Left ventricle myocardium inferior (tissue), 1 donor: ENCODE measurements around the gene POTEF. TPM values are rescaled to one million over a fixed set of nuclear protein-coding genes. Genes with fewer than 3 reads are reported as not detected.
"Not testable (repeated sequence)": the region's sequence is repeated elsewhere in the genome, so short reads cannot be mapped to it uniquely, and the experiment has no call there.

Experiments used
- DNase-seq: peaks from one replicate; pipeline ENCODE4 v3.0.0-alpha.2; 2020
- H3K27ac ChIP-seq: fragments of 200-600 bp; replicated peaks from 2 replicates; pipeline ENCODE4 v1.8.0; 2021
- H3K27me3 ChIP-seq: fragments of 200-600 bp; 2 replicates; pipeline ENCODE4 v1.8.0; 2021; ENCODE audit warnings: low read depth
- H3K36me3 ChIP-seq: fragments of 200-600 bp; 2 replicates; pipeline ENCODE4 v1.8.0; 2021
- H3K4me1 ChIP-seq: fragments of 200-600 bp; 2 replicates; pipeline ENCODE4 v1.8.0; 2021
- H3K4me3 ChIP-seq: fragments of 200-600 bp; 2 replicates; pipeline ENCODE4 v1.8.0; 2021; ENCODE audit warnings: mild to moderate bottlenecking, moderate library complexity
- H3K9me3 ChIP-seq: fragments of 200-600 bp; replicated peaks from 2 replicates; pipeline ENCODE4 v1.8.0; 2021
- intact Hi-C: fragments of 100-400 bp; cut with micrococcal nuclease; formaldehyde crosslinking; loops from one replicate; pipeline ENCODE4 v1.11.0; 2022
- total RNA-seq: library from RNA; stranded (reverse); fragmentation: NEBNext Ultra II Directional; extraction: Animal tissue kit (Norgen Biotek cat#: 25700); gene quantifications from one replicate; pipeline ENCODE4 v1.2.1, GENCODE V29; 2021
- TF ChIP-seq, protein P1 (sequence below): fragments of 200-600 bp; IDR thresholded peaks from 2 replicates; pipeline ENCODE4 v1.8.0; 2021; ENCODE audit warnings: antibody characterized with exemption, mild to moderate bottlenecking, borderline replicate concordance
- donor health status: DM: no; HTN: yes; CAD: no; lungs with severe emphysema.

Gene POTEF
- total RNA-seq, 1 donor from 2014 or later, result not detected

DNA sequence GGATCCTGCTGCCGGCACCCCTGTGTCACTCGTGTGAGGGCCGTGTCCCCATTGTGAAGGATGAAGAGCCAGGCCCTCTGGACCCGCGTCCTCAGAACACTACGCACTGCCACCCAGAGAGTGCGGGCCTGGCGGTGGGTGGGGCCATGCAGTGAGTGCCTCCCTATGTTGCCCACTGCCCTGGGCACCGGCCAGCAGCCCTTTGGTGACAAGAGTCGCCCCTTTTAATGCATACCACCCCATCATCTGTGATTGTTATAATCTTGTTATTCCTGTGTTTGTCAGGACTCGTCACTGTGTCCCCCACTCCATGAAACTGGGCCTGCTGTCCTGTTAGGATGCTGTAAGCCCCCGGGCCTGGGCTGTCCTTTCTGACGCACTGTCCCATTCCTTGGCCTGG is 9.3 kb upstream of the POTEF start:
- H3K27ac ChIP-seq, H3K4me1 ChIP-seq, H3K36me3 ChIP-seq, H3K9me3 ChIP-seq, intact Hi-C loops, DNase-seq, H3K4me3 ChIP-seq: not testable (repeated sequence)
- peaks cover 12% of the 10 kb centered on the region for H3K27me3 ChIP-seq

DNA sequence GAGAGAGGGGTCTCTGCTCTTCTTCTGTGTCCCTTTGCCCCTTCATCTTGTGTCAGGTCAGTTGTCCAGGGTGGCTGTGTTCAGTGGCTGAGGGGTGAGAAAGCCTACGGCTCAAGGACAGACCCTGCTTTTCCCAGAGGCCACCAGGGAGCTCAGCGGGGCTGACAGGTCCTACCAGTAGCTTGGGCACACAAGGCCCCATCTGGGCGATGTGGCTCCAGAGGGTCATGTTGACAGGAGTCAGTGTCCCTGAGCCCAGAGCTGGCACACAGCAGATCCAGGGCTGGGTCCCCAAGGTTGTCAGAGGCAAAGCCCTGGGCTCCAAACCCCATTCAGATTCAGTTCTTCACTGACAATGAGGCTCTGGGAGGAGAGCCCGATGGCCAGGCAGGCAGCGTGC is 8.1 kb upstream of the POTEF start:
- H3K27ac ChIP-seq, H3K9me3 ChIP-seq, H3K36me3 ChIP-seq, H3K4me3 ChIP-seq, H3K4me1 ChIP-seq, intact Hi-C loops, H3K27me3 ChIP-seq, DNase-seq: not testable (repeated sequence)

DNA sequence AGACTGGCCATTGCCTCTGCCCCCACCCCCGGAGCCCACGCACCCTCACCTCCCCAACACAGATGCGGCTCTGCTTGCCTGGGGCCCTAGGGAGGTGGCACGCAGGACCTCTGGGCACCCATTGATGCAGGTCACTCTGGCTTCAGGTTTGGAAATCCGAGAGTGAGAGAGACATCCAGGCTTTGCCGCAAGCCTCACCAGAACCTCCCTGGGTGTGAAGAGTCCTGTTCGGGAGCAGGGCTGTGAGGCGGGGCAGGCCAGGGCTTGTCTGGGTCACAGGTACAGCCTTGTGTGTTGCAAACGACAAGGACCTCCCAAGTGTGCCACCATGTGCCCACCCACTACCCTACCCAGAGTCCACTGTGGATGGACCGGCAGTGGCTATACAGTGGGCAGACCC is 7.5 kb upstream of the POTEF start:
- H3K4me3 ChIP-seq, H3K9me3 ChIP-seq, intact Hi-C loops, H3K27me3 ChIP-seq, H3K4me1 ChIP-seq, DNase-seq, H3K27ac ChIP-seq, H3K36me3 ChIP-seq: not testable (repeated sequence)

DNA sequence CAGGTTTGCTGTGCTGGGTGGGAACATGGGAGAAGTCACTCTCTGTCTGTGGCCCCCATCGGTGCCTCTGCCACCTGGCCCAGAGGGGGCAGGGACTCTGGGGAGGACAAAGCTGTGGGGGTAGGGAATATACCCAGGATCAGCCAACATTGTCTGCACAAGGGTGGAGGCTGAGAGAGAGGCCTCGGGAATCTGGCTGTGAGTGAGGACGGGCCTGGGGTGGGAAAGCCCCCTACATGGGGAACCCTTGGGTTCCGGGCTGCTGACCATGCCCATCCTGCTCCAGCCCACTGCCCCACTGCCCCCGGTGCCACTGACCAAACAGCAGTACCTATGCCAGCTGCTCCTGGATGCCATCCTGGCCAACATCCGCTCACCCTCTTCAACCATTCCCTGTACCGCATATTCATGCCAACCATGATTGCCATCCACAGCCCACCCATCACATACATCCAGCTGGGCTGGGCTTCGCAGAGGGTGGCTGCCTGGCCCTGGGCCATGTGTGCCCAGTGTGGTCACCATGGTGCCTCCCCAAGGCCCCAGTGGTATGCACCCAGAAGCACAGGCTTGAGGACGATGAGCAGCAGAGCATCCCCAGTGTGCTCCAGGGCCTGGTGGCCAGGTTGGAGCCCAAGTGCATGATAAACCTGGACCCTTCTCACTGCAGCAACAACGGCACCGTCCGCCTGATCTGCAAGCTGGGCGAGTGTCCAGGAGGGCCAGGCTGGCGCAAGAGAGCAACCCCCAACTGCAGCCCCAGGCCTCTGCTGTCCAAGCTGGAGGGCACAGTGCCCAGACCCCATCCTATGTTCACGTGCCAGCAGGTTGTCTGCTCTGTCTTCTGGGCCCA is 6.9 kb upstream of the POTEF start:
- no peaks in the 10 kb centered on the region for H3K4me1 ChIP-seq
- DNase-seq, result no peak
- no peak overlapping the region for H3K4me3 ChIP-seq
- H3K36me3 ChIP-seq, result no peaks in the 10 kb centered on the region
- peaks cover 6% of the 10 kb centered on the region for H3K27me3 ChIP-seq
- no peak overlapping the region for H3K27ac ChIP-seq
- no peaks in the 10 kb centered on the region for H3K9me3 ChIP-seq
- TF ChIP-seq, protein P1, sequence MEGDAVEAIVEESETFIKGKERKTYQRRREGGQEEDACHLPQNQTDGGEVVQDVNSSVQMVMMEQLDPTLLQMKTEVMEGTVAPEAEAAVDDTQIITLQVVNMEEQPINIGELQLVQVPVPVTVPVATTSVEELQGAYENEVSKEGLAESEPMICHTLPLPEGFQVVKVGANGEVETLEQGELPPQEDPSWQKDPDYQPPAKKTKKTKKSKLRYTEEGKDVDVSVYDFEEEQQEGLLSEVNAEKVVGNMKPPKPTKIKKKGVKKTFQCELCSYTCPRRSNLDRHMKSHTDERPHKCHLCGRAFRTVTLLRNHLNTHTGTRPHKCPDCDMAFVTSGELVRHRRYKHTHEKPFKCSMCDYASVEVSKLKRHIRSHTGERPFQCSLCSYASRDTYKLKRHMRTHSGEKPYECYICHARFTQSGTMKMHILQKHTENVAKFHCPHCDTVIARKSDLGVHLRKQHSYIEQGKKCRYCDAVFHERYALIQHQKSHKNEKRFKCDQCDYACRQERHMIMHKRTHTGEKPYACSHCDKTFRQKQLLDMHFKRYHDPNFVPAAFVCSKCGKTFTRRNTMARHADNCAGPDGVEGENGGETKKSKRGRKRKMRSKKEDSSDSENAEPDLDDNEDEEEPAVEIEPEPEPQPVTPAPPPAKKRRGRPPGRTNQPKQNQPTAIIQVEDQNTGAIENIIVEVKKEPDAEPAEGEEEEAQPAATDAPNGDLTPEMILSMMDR, result no peak
- intact Hi-C loops, result no loop called here

DNA sequence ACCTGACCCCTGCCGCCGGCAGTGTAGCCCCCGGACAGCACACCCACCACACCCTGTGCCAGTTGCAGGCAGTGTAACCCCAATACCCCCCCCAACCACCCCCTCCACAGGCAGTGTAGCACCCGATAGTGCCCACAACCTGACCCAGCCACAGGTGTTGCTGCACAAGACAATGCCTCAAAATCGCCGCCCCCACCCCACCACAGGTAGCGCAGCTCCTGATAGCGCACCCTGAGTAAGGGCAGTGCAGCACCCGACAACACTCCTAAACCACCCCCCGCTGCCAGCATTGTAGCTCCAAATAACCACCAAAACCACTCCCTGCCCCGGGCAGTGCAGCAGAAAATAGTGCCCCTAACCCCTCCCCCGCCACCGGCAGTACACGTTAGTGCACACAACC is 558 bp downstream of the POTEF start:
- H3K4me1 ChIP-seq, H3K4me3 ChIP-seq, DNase-seq, intact Hi-C loops, H3K27ac ChIP-seq, H3K27me3 ChIP-seq, H3K36me3 ChIP-seq, H3K9me3 ChIP-seq: not testable (repeated sequence)

DNA sequence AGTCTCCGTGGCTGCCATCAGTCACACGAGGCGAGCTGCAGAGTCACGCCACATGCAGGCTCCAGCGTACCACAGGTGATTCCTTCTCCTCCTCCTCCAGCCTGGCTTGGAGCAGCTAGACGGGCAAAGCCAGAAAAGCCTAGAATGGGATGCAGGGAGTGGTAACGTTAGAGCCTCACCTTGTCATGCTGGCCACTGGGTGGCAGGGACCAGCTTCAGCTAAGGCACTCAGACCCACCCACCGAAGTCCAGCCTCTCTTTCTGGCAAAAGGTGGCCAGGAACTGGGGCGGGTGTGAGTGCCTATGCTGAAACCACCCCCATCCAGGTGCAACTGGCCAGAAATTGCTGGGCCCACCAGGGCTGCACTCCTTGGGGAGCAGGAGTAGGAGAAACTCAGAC is 1.3 kb downstream of the POTEF start:
- H3K4me1 ChIP-seq, intact Hi-C loops, H3K4me3 ChIP-seq, H3K36me3 ChIP-seq, H3K9me3 ChIP-seq, DNase-seq, H3K27me3 ChIP-seq, H3K27ac ChIP-seq: not testable (repeated sequence)

DNA sequence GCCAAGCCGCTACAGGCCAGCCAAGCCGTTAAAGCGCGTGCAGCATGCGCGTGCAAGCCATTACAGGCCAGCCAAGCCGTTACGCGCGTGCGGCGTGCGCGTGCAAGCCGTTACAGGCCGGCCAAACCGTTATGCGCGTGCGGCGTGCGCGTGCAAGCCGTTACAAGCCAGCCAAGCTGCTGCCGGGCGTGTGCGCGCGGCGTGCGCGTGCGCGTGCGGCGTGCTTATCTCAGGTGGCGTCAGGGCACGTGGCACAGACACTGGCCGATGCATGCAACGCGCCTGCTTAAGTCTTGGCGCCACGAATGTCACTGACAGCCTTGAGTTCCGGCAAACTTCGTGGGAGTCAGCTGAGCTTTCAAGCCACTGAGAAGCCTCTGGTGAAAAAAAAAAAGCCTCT is 8.1 kb downstream of the POTEF start:
- DNase-seq, H3K27ac ChIP-seq, H3K4me3 ChIP-seq, H3K27me3 ChIP-seq, H3K4me1 ChIP-seq, H3K9me3 ChIP-seq, intact Hi-C loops, H3K36me3 ChIP-seq: not testable (repeated sequence)

DNA sequence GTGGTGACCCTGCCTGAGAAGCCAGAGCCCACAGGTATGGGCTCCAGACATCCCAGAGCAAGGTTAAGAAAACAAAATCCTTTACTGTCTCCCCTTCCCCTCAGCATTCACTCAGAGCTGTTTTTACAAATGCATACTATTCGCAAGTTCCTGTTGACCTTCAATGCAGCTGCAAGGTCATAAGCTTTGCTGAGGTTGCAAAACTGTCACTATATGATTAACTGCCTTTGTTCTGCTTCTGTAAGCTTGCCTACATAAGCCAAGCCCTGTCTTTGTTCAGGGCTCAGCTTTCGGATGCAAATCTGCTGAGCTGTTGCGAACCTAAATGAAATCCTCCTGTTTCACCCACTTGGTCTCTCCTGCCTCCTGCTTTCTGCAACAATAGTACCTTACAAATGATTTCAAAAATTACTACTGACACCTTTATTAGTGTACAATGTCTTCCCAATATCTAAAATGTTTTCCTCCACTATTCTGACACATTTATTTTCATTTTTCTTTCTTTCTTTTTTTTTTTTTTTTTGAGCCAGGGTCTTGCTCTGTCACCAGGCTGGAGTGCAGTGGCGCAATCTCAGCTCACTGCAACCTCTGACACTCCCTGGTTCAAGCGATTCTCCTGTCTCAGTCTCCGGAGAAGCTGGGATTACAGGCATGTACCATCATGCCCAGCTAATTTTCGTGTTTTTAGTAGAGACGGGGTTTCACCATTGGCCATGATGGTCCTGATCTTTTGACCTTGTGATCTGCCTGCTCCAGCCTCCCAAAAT is 26.2 kb downstream of the POTEF start:
- H3K4me1 ChIP-seq, H3K36me3 ChIP-seq, H3K9me3 ChIP-seq, intact Hi-C loops, H3K4me3 ChIP-seq, DNase-seq, H3K27me3 ChIP-seq, H3K27ac ChIP-seq: not testable (repeated sequence)

DNA sequence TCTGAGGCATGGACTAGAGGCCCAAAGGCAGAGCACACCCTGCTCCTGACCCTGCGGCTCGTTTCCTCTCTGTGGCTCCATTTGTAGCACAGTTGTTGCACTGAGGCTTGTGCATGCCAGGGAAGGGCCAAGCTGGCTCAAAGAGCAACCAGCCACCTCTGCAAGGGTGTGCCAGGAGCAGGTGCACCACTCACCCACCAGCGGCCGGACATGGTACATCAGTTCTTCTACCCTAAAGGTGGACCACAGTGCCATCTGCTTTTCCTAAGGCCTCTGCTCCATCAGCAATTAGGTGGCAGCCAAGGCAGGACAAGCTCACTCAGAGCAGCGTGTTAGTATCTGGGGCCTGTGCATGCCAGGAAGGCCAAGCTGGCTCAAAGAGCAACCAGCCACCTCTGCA is 66.4 kb downstream of the POTEF start:
- intact Hi-C loops, DNase-seq, H3K36me3 ChIP-seq, H3K4me3 ChIP-seq, H3K27me3 ChIP-seq, H3K9me3 ChIP-seq, H3K4me1 ChIP-seq, H3K27ac ChIP-seq: not testable (repeated sequence)

DNA sequence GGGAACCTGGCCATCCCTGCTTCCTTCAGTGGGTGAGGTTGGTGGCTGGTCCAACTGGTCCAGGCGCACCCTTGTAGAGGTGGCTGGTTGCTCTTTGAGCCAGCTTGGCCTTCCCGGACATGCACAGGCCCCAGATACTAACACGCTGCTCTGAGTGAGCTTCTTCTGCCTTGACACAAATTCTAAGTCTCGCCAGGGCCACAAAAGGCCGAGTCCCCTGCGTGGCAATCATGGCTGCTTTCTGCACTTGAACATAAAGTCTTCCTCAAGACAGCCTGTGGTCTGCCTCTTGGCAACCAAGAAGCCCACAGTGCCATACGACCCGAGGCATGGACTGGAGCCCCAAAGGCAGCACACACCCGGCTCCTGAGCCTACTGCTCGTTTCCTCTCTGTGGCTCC is 69.0 kb downstream of the POTEF start:
- H3K27ac ChIP-seq, intact Hi-C loops, DNase-seq, H3K4me3 ChIP-seq, H3K27me3 ChIP-seq, H3K9me3 ChIP-seq, H3K36me3 ChIP-seq, H3K4me1 ChIP-seq: not testable (repeated sequence)

DNA sequence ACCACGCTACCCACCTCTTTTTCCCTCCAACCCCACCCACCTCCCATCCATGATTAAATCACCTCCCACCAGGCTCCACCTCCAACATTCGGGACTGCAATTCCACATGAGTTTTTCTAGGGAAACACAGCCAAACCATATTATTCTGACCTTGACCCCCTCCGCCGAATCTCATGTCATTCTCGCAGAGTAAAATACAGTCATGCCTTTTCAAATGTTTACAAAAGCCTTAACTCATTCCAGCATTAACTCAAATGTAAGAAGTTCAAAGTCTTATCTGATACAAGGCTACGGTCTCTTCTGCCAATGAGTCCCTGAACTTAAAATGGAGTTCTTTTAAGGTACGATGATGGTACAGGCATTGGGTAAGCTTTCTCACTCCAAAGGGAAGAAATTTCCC is 72.7 kb downstream of the POTEF start:
- H3K9me3 ChIP-seq, H3K4me3 ChIP-seq, H3K36me3 ChIP-seq, DNase-seq, H3K4me1 ChIP-seq, H3K27me3 ChIP-seq, H3K27ac ChIP-seq, intact Hi-C loops: not testable (repeated sequence)

DNA sequence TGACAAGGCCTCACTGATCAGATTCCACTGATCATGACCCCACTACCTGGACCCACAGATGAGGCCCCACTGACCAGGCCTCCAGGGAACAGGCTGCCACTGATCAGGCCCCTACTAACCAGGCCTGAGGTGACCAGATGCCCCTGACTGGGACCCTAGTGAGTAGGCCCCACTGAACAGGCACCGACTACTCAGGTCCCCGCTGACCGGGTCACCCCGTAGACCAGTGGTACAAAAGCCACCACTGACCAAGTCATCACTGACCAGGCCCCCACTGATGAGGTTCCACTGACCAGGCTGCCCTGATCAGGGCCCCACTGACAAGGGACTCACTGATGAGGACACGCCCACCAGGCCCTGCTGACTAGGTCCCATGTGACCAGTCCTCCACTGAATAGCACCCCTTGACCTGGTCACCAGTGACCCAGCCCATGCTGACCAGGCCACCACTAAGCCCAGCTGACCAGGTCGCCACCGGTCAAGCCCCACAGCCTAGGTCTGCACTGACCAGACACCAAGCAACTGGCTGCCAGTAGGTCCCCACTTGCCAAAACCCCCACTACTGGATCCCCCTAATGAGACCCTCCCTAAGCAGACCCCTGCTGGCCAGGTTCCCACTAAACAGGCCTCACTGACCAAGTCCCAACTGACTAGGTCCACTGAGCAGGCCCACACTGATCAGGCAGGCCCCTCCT is 75.7 kb downstream of the POTEF start:
- H3K27ac ChIP-seq, H3K4me3 ChIP-seq, H3K36me3 ChIP-seq, H3K9me3 ChIP-seq, DNase-seq, intact Hi-C loops, H3K4me1 ChIP-seq, H3K27me3 ChIP-seq: not testable (repeated sequence)
